Endothelial cell of umbilical vein (primary cell): ENCODE data around the gene SLC30A4. TPM values are rescaled to one million over a fixed set of nuclear protein-coding genes. Genes with fewer than 3 reads are reported as not detected.

Source experiments
- BruUV-seq: library from RNA; stranded (reverse); fragments of 400-500 nt; replicated peaks from 2 replicates; lab custom pipeline; 2021; lab: Mats Ljungman, UMichigan
- CTCF ChIA-PET: fragments of 300-600, 350-600 bp; sonication (Branson Sonifier 250); formaldehyde crosslinking; loops from one replicate; lab custom pipeline; 2021; ENCODE audit warnings: antibody characterized with exemption, inconsistent platforms; lab: Charles Lee
- POLR2A ChIA-PET: fragments of 300-600, 350-600 bp; sonication (Branson Sonifier 250); formaldehyde crosslinking; loops from one replicate; lab custom pipeline; 2021; ENCODE audit warnings: antibody characterized with exemption, inconsistent platforms; lab: Charles Lee
- DNase-seq: peaks from one replicate; pipeline ENCODE4 v3.0.0-alpha.2; 2011; ENCODE audit warnings: low read depth, low spot score
- FAIRE-seq: peaks from 2 replicates; lab custom pipeline; 2011; peaks lifted over from hg19 to GRCh38; lab: Jason Lieb, UNC
- H2AFZ ChIP-seq: 2 replicates; pipeline ENCODE4 v1.6.0; 2012; ENCODE audit warnings: low read depth, low read length, control low read depth, inconsistent platforms
- H3K27ac ChIP-seq: 2 replicates; pipeline ENCODE4 v1.5.1; 2011; ENCODE audit warnings: low read depth, mild to moderate bottlenecking, control low read depth, low read length, moderate library complexity; ENCODE audit not compliant: insufficient read depth
- H3K27me3 ChIP-seq, 2 experiments: 2 replicates each; pipeline versions ENCODE4 v1.6.0 to v1.6.1; 2011; ENCODE audit warnings: low read length in 2 of 2, mixed read lengths in 1 of 2; ENCODE audit not compliant: control insufficient read depth in 2 of 2, insufficient read depth in 2 of 2
- H3K36me3 ChIP-seq, 2 experiments: 2 replicates in 1 of 2; 3 replicates in 1 of 2; pipeline ENCODE4 v1.5.1; 2011; ENCODE audit warnings: low read length in 2 of 2, mild to moderate bottlenecking in 1 of 2, moderate library complexity in 1 of 2; ENCODE audit not compliant: control insufficient read depth in 2 of 2, insufficient read depth in 2 of 2; ENCODE audit errors: extremely low read depth in 1 of 2
- H3K4me1 ChIP-seq: 3 replicates; pipeline ENCODE4 v1.5.1; 2011; ENCODE audit warnings: mild to moderate bottlenecking, low read length; ENCODE audit not compliant: control insufficient read depth, insufficient read depth; ENCODE audit errors: extremely low read depth
- H3K4me2 ChIP-seq: 2 replicates; pipeline ENCODE4 v1.6.1; 2011; ENCODE audit warnings: low read length, control low read depth, mixed read lengths; ENCODE audit not compliant: insufficient read depth
- H3K4me3 ChIP-seq, 3 experiments: fragments of 200-600 bp in 1 of 3; sonication (generic), shearing (Covaris generic) in 1 of 3; replicated peaks in 1 of 3; 2 replicates each; pipeline ENCODE4 v1.5.1; 2011 to 2016; ENCODE audit warnings: control low read depth in 3 of 3, low read length in 3 of 3, mild to moderate bottlenecking in 2 of 3, inconsistent platforms in 1 of 3, low read depth in 1 of 3, moderate library complexity in 1 of 3; ENCODE audit not compliant: insufficient read depth in 1 of 3
- H3K79me2 ChIP-seq: 2 replicates; pipeline ENCODE4 v1.6.0; 2012; ENCODE audit warnings: low read length, inconsistent platforms; ENCODE audit not compliant: control insufficient read depth, insufficient read depth
- H3K9ac ChIP-seq: replicated peaks from 2 replicates; pipeline ENCODE3; 2011; ENCODE audit warnings: low read length, control low read depth; ENCODE audit not compliant: insufficient read depth; ENCODE audit errors: extremely low read depth
- H3K9me1 ChIP-seq: replicated peaks from 3 replicates; pipeline ENCODE4 v1.6.0; 2011; ENCODE audit warnings: mild to moderate bottlenecking, low read length; ENCODE audit not compliant: control insufficient read depth, insufficient read depth; ENCODE audit errors: extremely low read depth
- H3K9me3 ChIP-seq: replicated peaks from 2 replicates; pipeline ENCODE4 v1.5.1; 2012; ENCODE audit warnings: low read length, inconsistent platforms; ENCODE audit not compliant: control insufficient read depth, insufficient read depth
- H4K20me1 ChIP-seq: replicated peaks from 2 replicates; pipeline ENCODE3; 2011; ENCODE audit warnings: mild to moderate bottlenecking, low read length; ENCODE audit not compliant: control insufficient read depth, insufficient read depth; ENCODE audit errors: extremely low read depth
- CTCF ChIP-seq, 2 donors: IDR thresholded peaks; 1 replicate in 1 of 2; 2 replicates in 1 of 2; pipeline ENCODE4 v1.5.1; 2011; ENCODE audit warnings: low read length in 2 of 2, mild to moderate bottlenecking in 2 of 2, moderate library complexity in 2 of 2, control low read depth in 1 of 2, inconsistent platforms in 1 of 2, low read depth in 1 of 2; ENCODE audit not compliant: insufficient read depth in 1 of 2; ENCODE audit errors: extremely low read depth in 1 of 2
- EZH2 ChIP-seq: IDR thresholded peaks from 2 replicates; pipeline ENCODE4 v1.6.1; 2012; ENCODE audit warnings: borderline replicate concordance, low read depth, mild to moderate bottlenecking, moderate library complexity, low read length, inconsistent platforms; ENCODE audit not compliant: severe bottlenecking
- FOS ChIP-seq: IDR thresholded peaks from 2 replicates; pipeline ENCODE4 v1.6.1; 2011; ENCODE audit warnings: mild to moderate bottlenecking, low read length, moderate library complexity, borderline replicate concordance; ENCODE audit not compliant: insufficient read depth
- GATA2 ChIP-seq: IDR thresholded peaks from 2 replicates; pipeline ENCODE4 v1.7.0; 2011; ENCODE audit warnings: low read depth, mild to moderate bottlenecking, moderate library complexity, mixed read lengths, low read length; ENCODE audit not compliant: insufficient read length, insufficient read depth
- JUN ChIP-seq: IDR thresholded peaks from 2 replicates; pipeline ENCODE4 v1.6.1; 2011; ENCODE audit warnings: borderline replicate concordance, low read depth; ENCODE audit not compliant: insufficient read length, insufficient read depth
- MAX ChIP-seq: IDR thresholded peaks from 2 replicates; pipeline ENCODE4 v1.6.1; 2011; ENCODE audit not compliant: insufficient read depth, insufficient read length
- MYC ChIP-seq: IDR thresholded peaks from one replicate; pipeline ENCODE4 v1.6.1; 2011; ENCODE audit warnings: mild to moderate bottlenecking, low read depth, low read length
- POLR2A ChIP-seq: IDR thresholded peaks from 2 replicates; pipeline ENCODE4 v1.6.1; 2012; ENCODE audit warnings: low read depth, mild to moderate bottlenecking, control low read depth, low read length
- POLR2AphosphoS5 ChIP-seq: IDR thresholded peaks from 2 replicates; pipeline ENCODE4 v1.6.1; 2012; ENCODE audit warnings: low read depth, mild to moderate bottlenecking, control low read depth, low read length, moderate library complexity; ENCODE audit not compliant: insufficient read depth
- dilution Hi-C: fragments of 300-500 bp; cut with MboI; formaldehyde crosslinking; loops from one replicate; pipeline ENCODE4 v1.15.0; 2019; ENCODE audit warnings: low sequenced_read_pairs; ENCODE audit not compliant: extremely low pct_ligation_motif_present
- intact Hi-C: fragments of 100-400 bp; cut with micrococcal nuclease; formaldehyde crosslinking; loops from one replicate; pipeline ENCODE4 v1.10.0; 2022
- polyA plus RNA-seq, 4 experiments: library from polyadenylated mRNA; depleted of rRNA in 3 of 4; stranded (reverse) in 3 of 4; unstranded in 1 of 4; fragments of >200 nt; gene quantifications; 2 replicates each; pipeline versions ENCODE4 v1.2.1 to v1.2.3, GENCODE V29; 2011 to 2012; ENCODE audit warnings: missing spikeins in 1 of 4
- total RNA-seq: library from RNA; stranded (reverse); gene quantifications from 2 replicates; pipeline ENCODE4 v1.2.3, GENCODE V29; 2021

SLC30A4 gene
- total and polyA plus RNA-seq, 2 donors (not counting 3 experiments of a cell fraction or from before 2014, with no cell fraction given), result 2.7 to 3.9 TPM

- Histone ChIP-seq H3K27ac (no peak overlapping the region), H3K4me3 (no peak overlapping the region), H3K79me2 (no peaks in the 10 kb centered on the region), H3K9me3 (no peaks in the 10 kb centered on the region), H3K9ac (no peak overlapping the region), H2AFZ (no peak overlapping the region), H3K27me3 (peaks cover 4 to 14% of the 10 kb centered on the region in 2 experiments), H3K36me3 (no peaks in the 10 kb centered on the region), H3K4me1 (peaks cover 5% of the 10 kb centered on the region), H3K4me2 (no peak overlapping the region), H3K9me1 (no peaks in the 10 kb centered on the region), H4K20me1 (no peaks in the 10 kb centered on the region)
- DNase-seq (no peak), FAIRE-seq (no peak)
- no TSS peak for BruUV-seq
- dilution Hi-C loops, result no loop called here
- ChIA-PET CTCF (no interaction called here), POLR2A (no interaction called here)
- intact Hi-C loops, result no loop called here
- TF ChIP-seq POLR2AphosphoS5, result no peak
- TF ChIP-seq GATA2, result no peak
- TF ChIP-seq MYC, result no peak
- TF ChIP-seq CTCF (IDR thresholded peaks at IDR 0.05; ENCODE audit: extremely low read depth in 1 of 2, insufficient read depth in 1 of 2, low read depth in 1 of 2, low read length in 2 of 2), result no peak
- TF ChIP-seq MAX, result no peak
- no peak for TF ChIP-seq EZH2
- no peak for TF ChIP-seq FOS
- no peak for TF ChIP-seq JUN
- TF ChIP-seq POLR2A, result no peak
Measured at GRCh38 chr15:45435124-45435903, 87.2 kb downstream of the SLC30A4 start.
